WTC11 (cell line): Measurements from ENCODE around the gene VANGL2. TPM values are rescaled to one million over a fixed set of nuclear protein-coding genes. Genes with fewer than 3 reads are reported as not detected.

Source experiments
- ATAC-seq: fragments of 200-7000 bp; cut with Tn5 transposase; 2 replicates; pipeline ENCODE4 v1.10.0; 2021; ENCODE audit warnings: mild to moderate bottlenecking, moderate library complexity
- CTCF ChIA-PET: fragments of 300-600 bp; sonication (Branson Sonifier 250); formaldehyde crosslinking; loops from one replicate; lab custom pipeline; 2021; ENCODE audit warnings: antibody characterized with exemption; lab: Charles Lee
- POLR2A ChIA-PET: fragments of 350-600 bp; sonication (Branson Sonifier 250); formaldehyde crosslinking; loops from one replicate; lab custom pipeline; 2021; ENCODE audit warnings: antibody characterized with exemption; lab: Charles Lee
- DNase-seq: peaks from one replicate; pipeline ENCODE4 v3.0.0; 2021; ENCODE audit warnings: low spot score
- H3K27ac Mint-ChIP-seq: 2 replicates; pipeline ENCODE4 v1.8.0; 2021; ENCODE audit warnings: mixed read lengths
- H3K27me3 Mint-ChIP-seq: 2 replicates; pipeline ENCODE4 v1.8.0; 2021; ENCODE audit warnings: low read depth, mild to moderate bottlenecking, moderate library complexity, mixed read lengths
- H3K36me3 Mint-ChIP-seq: 2 replicates; pipeline ENCODE4 v1.8.0; 2021; ENCODE audit warnings: mixed read lengths
- H3K4me1 Mint-ChIP-seq: 2 replicates; pipeline ENCODE4 v1.8.0; 2022; ENCODE audit warnings: mixed read lengths
- H3K4me3 Mint-ChIP-seq: 2 replicates; pipeline ENCODE4 v1.8.0; 2021; ENCODE audit warnings: mild to moderate bottlenecking, moderate library complexity, mixed read lengths
- H3K9me3 Mint-ChIP-seq: 2 replicates; pipeline ENCODE4 v1.8.0; 2021; ENCODE audit warnings: mixed read lengths
- AFF4 ChIP-seq: sonication (generic); formaldehyde crosslinking; IDR thresholded peaks from 2 replicates; pipeline ENCODE4 v1.8.1; 2023; ENCODE audit warnings: mild to moderate bottlenecking, missing genetic modification reagents, borderline replicate concordance
- CREB1 ChIP-seq: sonication (generic); formaldehyde crosslinking; IDR thresholded peaks from 2 replicates; pipeline ENCODE4 v1.8.0; 2023; ENCODE audit warnings: mild to moderate bottlenecking, missing genetic modification reagents
- EMX1 ChIP-seq: fragments of 250-450 bp; sonication (Bioruptor Pico); IDR thresholded peaks from 2 replicates; pipeline ENCODE4 v1.8.0; 2021; ENCODE audit warnings: mild to moderate bottlenecking
- ERG ChIP-seq: fragments of 250-450 bp; sonication (Bioruptor Pico); IDR thresholded peaks from 2 replicates; pipeline ENCODE4 v1.8.0; 2021; ENCODE audit warnings: mild to moderate bottlenecking
- ETV6 ChIP-seq: sonication (generic); formaldehyde crosslinking; IDR thresholded peaks from 2 replicates; pipeline ENCODE4 v1.8.1; 2022; ENCODE audit warnings: mild to moderate bottlenecking, missing genetic modification reagents
- GABPB1 ChIP-seq: sonication (generic); formaldehyde crosslinking; IDR thresholded peaks from 2 replicates; pipeline ENCODE4 v1.8.1; 2023; ENCODE audit warnings: mild to moderate bottlenecking, missing genetic modification reagents
- MYBL2 ChIP-seq: sonication (generic); formaldehyde crosslinking; IDR thresholded peaks from 2 replicates; pipeline ENCODE4 v1.8.1; 2023; ENCODE audit warnings: mild to moderate bottlenecking, moderate library complexity, missing genetic modification reagents
- NFE2L1 ChIP-seq: sonication (generic); formaldehyde crosslinking; IDR thresholded peaks from 2 replicates; pipeline ENCODE4 v1.8.1; 2023; ENCODE audit warnings: missing genetic modification reagents
- NFYB ChIP-seq: sonication (generic); formaldehyde crosslinking; conservative IDR thresholded peaks from 2 replicates; pipeline ENCODE4 v1.8.0; 2022; ENCODE audit warnings: low read depth, missing genetic modification reagents
- ZBTB21 ChIP-seq: sonication (generic); formaldehyde crosslinking; IDR thresholded peaks from 2 replicates; pipeline ENCODE4 v1.8.1; 2023; ENCODE audit warnings: mild to moderate bottlenecking, missing genetic modification reagents, borderline replicate concordance
- ZNF219 ChIP-seq: sonication (generic); formaldehyde crosslinking; IDR thresholded peaks from 2 replicates; pipeline ENCODE4 v1.8.0; 2023; ENCODE audit warnings: missing genetic modification reagents, mild to moderate bottlenecking, borderline replicate concordance
- total RNA-seq: library from RNA; stranded (reverse); gene quantifications from 3 replicates; pipeline ENCODE4 v1.2.3, GENCODE V29; 2021
- TF ChIP-seq, protein P1 (sequence below): sonication (generic); formaldehyde crosslinking; conservative IDR thresholded peaks from 2 replicates; pipeline ENCODE4 v1.8.1; 2023; ENCODE audit warnings: mild to moderate bottlenecking, low read depth, missing genetic modification reagents, moderate library complexity
- TF ChIP-seq, protein P2 (sequence below): sonication (generic); formaldehyde crosslinking; IDR thresholded peaks from 2 replicates; pipeline ENCODE4 v1.8.0; 2023; ENCODE audit warnings: mild to moderate bottlenecking, missing genetic modification reagents
- TF ChIP-seq, protein P3 (sequence below): sonication (generic); formaldehyde crosslinking; IDR thresholded peaks from 2 replicates; pipeline ENCODE4 v1.8.0; 2023; ENCODE audit warnings: missing genetic modification reagents

VANGL2 gene
- total RNA-seq, 1 experiment from 2014 or later: 68.0 TPM

GRCh38 chr1:160403244-160403643 lies 2.9 kb downstream of the VANGL2 start (continued):
- TF ChIP-seq, protein P1, sequence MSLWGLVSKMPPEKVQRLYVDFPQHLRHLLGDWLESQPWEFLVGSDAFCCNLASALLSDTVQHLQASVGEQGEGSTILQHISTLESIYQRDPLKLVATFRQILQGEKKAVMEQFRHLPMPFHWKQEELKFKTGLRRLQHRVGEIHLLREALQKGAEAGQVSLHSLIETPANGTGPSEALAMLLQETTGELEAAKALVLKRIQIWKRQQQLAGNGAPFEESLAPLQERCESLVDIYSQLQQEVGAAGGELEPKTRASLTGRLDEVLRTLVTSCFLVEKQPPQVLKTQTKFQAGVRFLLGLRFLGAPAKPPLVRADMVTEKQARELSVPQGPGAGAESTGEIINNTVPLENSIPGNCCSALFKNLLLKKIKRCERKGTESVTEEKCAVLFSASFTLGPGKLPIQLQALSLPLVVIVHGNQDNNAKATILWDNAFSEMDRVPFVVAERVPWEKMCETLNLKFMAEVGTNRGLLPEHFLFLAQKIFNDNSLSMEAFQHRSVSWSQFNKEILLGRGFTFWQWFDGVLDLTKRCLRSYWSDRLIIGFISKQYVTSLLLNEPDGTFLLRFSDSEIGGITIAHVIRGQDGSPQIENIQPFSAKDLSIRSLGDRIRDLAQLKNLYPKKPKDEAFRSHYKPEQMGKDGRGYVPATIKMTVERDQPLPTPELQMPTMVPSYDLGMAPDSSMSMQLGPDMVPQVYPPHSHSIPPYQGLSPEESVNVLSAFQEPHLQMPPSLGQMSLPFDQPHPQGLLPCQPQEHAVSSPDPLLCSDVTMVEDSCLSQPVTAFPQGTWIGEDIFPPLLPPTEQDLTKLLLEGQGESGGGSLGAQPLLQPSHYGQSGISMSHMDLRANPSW: no peak
- no peak for TF ChIP-seq CREB1 (CRISPR knock-in tag)
- TF ChIP-seq ETV6: no peak
- TF ChIP-seq ZBTB21 (CRISPR knock-in tag): no peak
- TF ChIP-seq, protein P2, sequence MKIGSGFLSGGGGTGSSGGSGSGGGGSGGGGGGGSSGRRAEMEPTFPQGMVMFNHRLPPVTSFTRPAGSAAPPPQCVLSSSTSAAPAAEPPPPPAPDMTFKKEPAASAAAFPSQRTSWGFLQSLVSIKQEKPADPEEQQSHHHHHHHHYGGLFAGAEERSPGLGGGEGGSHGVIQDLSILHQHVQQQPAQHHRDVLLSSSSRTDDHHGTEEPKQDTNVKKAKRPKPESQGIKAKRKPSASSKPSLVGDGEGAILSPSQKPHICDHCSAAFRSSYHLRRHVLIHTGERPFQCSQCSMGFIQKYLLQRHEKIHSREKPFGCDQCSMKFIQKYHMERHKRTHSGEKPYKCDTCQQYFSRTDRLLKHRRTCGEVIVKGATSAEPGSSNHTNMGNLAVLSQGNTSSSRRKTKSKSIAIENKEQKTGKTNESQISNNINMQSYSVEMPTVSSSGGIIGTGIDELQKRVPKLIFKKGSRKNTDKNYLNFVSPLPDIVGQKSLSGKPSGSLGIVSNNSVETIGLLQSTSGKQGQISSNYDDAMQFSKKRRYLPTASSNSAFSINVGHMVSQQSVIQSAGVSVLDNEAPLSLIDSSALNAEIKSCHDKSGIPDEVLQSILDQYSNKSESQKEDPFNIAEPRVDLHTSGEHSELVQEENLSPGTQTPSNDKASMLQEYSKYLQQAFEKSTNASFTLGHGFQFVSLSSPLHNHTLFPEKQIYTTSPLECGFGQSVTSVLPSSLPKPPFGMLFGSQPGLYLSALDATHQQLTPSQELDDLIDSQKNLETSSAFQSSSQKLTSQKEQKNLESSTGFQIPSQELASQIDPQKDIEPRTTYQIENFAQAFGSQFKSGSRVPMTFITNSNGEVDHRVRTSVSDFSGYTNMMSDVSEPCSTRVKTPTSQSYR: no peak
- no peak for TF ChIP-seq GABPB1 (CRISPR knock-in tag)
- TF ChIP-seq, protein P3, sequence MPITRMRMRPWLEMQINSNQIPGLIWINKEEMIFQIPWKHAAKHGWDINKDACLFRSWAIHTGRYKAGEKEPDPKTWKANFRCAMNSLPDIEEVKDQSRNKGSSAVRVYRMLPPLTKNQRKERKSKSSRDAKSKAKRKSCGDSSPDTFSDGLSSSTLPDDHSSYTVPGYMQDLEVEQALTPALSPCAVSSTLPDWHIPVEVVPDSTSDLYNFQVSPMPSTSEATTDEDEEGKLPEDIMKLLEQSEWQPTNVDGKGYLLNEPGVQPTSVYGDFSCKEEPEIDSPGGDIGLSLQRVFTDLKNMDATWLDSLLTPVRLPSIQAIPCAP (CRISPR knock-in tag): no peak
- no peak for TF ChIP-seq MYBL2 (CRISPR knock-in tag)
- no peak for TF ChIP-seq AFF4 (CRISPR knock-in tag)
- TF ChIP-seq NFYB (CRISPR knock-in tag): no peak
- no peak for TF ChIP-seq NFE2L1 (CRISPR knock-in tag)

DNA sequence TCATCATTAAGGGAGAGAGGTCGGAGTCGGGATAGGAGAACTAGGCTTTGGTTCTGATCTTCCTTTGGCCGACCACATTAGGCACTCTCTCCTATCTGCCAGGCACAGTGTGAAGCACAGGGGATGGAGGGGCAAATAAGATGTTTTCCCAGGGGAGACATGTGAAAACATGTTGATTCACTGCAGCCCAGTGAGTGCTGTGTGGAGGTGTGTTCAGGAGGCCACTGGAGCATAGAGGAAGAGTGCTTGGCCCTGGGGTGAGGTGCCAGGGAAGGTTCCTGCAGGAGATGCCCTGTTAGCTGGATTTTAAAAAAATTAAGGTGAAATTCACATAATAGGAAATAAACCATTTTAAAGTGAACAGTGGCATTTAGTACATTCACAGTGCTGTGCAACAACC lies 3.7 kb downstream of the VANGL2 start:
- Mint-ChIP-seq H3K4me1 (peaks cover 82% of the 10 kb centered on the region), H3K27ac (peak overlapping the region; percentile 22), H3K9me3 (no peaks in the 10 kb centered on the region), H3K4me3 (no peak overlapping the region; the same call in 1 of the 2 replicates), H3K36me3 (no peaks in the 10 kb centered on the region; the same call in 1 of the 2 replicates), H3K27me3 (no peaks in the 10 kb centered on the region)
- ChIA-PET POLR2A (no interaction called here), CTCF (no interaction called here)
- TF ChIP-seq EMX1: no peak
- DNase-seq (no peak), ATAC-seq (no peak)

GRCh38 chr1:160405331-160405877 lies 5.0 kb downstream of the VANGL2 start:
- POLR2A ChIA-PET: no interaction called here
- H3K9me3 Mint-ChIP-seq: no peaks in the 10 kb centered on the region
- no peak overlapping the region; the same call in 1 of the 2 replicates for H3K4me3 Mint-ChIP-seq
- CTCF ChIA-PET: interaction anchor here (2.1 kb wide), 1 partner anchor 11 kb away, joined by 7 read pairs; no protein-coding TSS in a partner anchor
- H3K27me3 Mint-ChIP-seq: no peaks in the 10 kb centered on the region
- no peak for DNase-seq
- peaks cover 89% of the 10 kb centered on the region for H3K4me1 Mint-ChIP-seq
- ATAC-seq: no peak
- H3K27ac Mint-ChIP-seq: peak overlapping the region; percentile 91
- TF ChIP-seq ZBTB21 (CRISPR knock-in tag) (no peak), ERG (CRISPR knock-in tag) (no peak), ZNF219 (CRISPR knock-in tag) (no peak)
- H3K36me3 Mint-ChIP-seq: no peaks in the 10 kb centered on the region; the same call in 1 of the 2 replicates
